A673 (cell line): Measurements from ENCODE around the gene MRPS23.

Experiments
- CTCF ChIP-seq: fragments of 300-800, 200-600 bp; sonication (generic); conservative IDR thresholded peaks from 2 replicates; pipeline ENCODE4 v1.5.1; 2017; ENCODE audit warnings: low read depth, mild to moderate bottlenecking, antibody characterized with exemption, low read length, moderate library complexity, mixed read lengths
- EZH2 ChIP-seq: fragments of 200-600 bp; sonication (generic); IDR thresholded peaks from 2 replicates; pipeline ENCODE4 v1.6.1; 2017; ENCODE audit warnings: borderline replicate concordance, low read depth, mild to moderate bottlenecking, mixed read lengths, antibody characterized with exemption, low read length; ENCODE audit not compliant: poor library complexity, severe bottlenecking

- TF ChIP-seq EZH2, result no peak
- no peak for TF ChIP-seq CTCF
Observed at GRCh38 chr17:57886020-57886419, 36.2 kb upstream of the MRPS23 start.
